ENCODE results near the gene WWOX. TPM values are rescaled to one million over a fixed set of nuclear protein-coding genes. Genes with fewer than 3 reads are reported as not detected.
A peak's percentile ranks its signal among the peaks of the same experiment; 100 is the strongest.

Gene WWOX
- total RNA-seq, 1 donor from 2014 or later, result 12.6 TPM

- DNase-seq (ENCODE audit: low read depth), result no peak
- Histone ChIP-seq H3K36me3 (ENCODE audit: control insufficient read depth, insufficient read depth, low read length) (no peaks in the 10 kb centered on the region), H3K27me3 (ENCODE audit: control insufficient read depth, insufficient read depth, low read length) (peaks cover 3% of the 10 kb centered on the region), H3K4me3 (ENCODE audit: low read depth, low read length) (no peak overlapping the region)
- no peak for TF ChIP-seq CTCF (IDR thresholded peaks at IDR 0.05; ENCODE audit: insufficient read depth, low read length, severe bottlenecking)
- FAIRE-seq, result no peak
Observed at GRCh38 chr16:79097166-79097565, 997.7 kb downstream of the WWOX start.

- DNase-seq (ENCODE audit: low read depth) (no peak), FAIRE-seq (no peak)
- TF ChIP-seq CTCF (IDR thresholded peaks at IDR 0.05; ENCODE audit: insufficient read depth, low read length, severe bottlenecking), result no peak
- Histone ChIP-seq H3K27me3 (ENCODE audit: control insufficient read depth, insufficient read depth, low read length) (peaks cover 3% of the 10 kb centered on the region), H3K4me3 (ENCODE audit: low read depth, low read length) (no peak overlapping the region), H3K36me3 (ENCODE audit: control insufficient read depth, insufficient read depth, low read length) (no peaks in the 10 kb centered on the region)
Observed at GRCh38 chr16:79097771-79098170, 998.3 kb downstream of the WWOX start.

- no peak for TF ChIP-seq CTCF (IDR thresholded peaks at IDR 0.05; ENCODE audit: insufficient read depth, low read length, severe bottlenecking)
- DNase-seq (ENCODE audit: low read depth) (no peak), FAIRE-seq (no peak)
- Histone ChIP-seq H3K36me3 (ENCODE audit: control insufficient read depth, insufficient read depth, low read length) (no peaks in the 10 kb centered on the region), H3K4me3 (ENCODE audit: low read depth, low read length) (no peak overlapping the region), H3K27me3 (ENCODE audit: control insufficient read depth, insufficient read depth, low read length) (peaks cover 3% of the 10 kb centered on the region)
Observed at GRCh38 chr16:79098907-79099306, 999.5 kb downstream of the WWOX start.

GRCh38 chr16:79099716-79100115, 1000.3 kb downstream of the WWOX start:
- no peak for TF ChIP-seq CTCF (IDR thresholded peaks at IDR 0.05; ENCODE audit: insufficient read depth, low read length, severe bottlenecking)
- Histone ChIP-seq H3K36me3 (ENCODE audit: control insufficient read depth, insufficient read depth, low read length) (no peaks in the 10 kb centered on the region), H3K4me3 (ENCODE audit: low read depth, low read length) (no peak overlapping the region), H3K27me3 (ENCODE audit: control insufficient read depth, insufficient read depth, low read length) (peaks cover 3% of the 10 kb centered on the region)
- DNase-seq (ENCODE audit: low read depth) (peak; percentile 33), FAIRE-seq (no peak)

GRCh38 chr16:79100447-79100846, 1001.0 kb downstream of the WWOX start:
- H3K36me3 ChIP-seq (ENCODE audit: control insufficient read depth, insufficient read depth, low read length), result no peaks in the 10 kb centered on the region
- DNase-seq (ENCODE audit: low read depth), result peak; percentile 2
- H3K27me3 ChIP-seq (ENCODE audit: control insufficient read depth, insufficient read depth, low read length), result peaks cover 3% of the 10 kb centered on the region
- no peak for FAIRE-seq
- no peak overlapping the region for H3K4me3 ChIP-seq (ENCODE audit: low read depth, low read length)
- no peak for TF ChIP-seq CTCF (IDR thresholded peaks at IDR 0.05; ENCODE audit: insufficient read depth, low read length, severe bottlenecking)

- TF ChIP-seq CTCF (IDR thresholded peaks at IDR 0.05; ENCODE audit: insufficient read depth, low read length, severe bottlenecking), result no peak
- peaks cover 3% of the 10 kb centered on the region for H3K27me3 ChIP-seq (ENCODE audit: control insufficient read depth, insufficient read depth, low read length)
- no peak for DNase-seq (ENCODE audit: low read depth)
- no peak overlapping the region for H3K4me3 ChIP-seq (ENCODE audit: low read depth, low read length)
- FAIRE-seq, result no peak
- no peaks in the 10 kb centered on the region for H3K36me3 ChIP-seq (ENCODE audit: control insufficient read depth, insufficient read depth, low read length)
Observed at GRCh38 chr16:79101491-79101890, 1002.0 kb downstream of the WWOX start.

Measured in bronchial epithelial cell (primary cell).